ENCODE data around the gene PRM3.

Gene PRM3

DNA sequence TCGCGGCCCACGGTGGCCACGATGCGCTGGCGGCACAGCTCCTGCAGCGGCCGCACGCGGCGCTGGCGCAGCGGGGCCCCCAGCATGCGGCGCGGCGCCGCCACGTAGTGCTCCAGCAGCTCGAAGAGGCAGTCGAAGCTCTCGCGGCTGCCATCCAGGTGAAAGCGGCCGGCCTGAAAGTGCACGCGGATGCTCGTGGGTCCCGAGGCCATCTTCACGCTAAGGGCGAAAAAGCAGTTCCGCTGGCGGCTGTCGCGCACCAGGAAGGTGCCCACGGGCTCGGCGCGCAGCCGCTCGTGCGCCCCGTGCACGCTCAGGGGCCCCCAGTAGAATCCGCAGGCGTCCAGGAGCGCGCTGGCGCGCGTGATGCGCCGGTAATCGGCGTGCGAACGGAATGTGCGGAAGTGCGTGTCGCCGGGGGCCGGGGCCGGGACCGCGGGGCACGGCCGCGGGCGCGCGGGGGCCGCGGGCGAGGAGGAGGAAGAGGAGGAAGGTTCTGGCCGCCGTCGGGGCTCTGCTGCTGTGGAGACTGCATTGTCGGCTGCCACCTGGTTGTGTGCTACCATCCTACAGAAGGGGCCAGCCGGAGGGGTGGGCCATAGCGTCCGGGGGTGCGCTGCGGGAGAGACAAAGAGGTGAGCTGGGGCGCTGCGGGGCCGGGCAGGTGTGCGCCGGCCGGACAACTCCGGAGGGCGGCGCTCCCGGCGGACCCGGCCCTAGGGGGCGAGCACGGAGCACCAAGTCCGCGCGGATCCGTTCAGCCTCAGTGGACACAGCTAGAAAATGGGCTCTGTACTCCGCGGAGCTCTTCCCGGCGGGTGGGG, 18.3 kb downstream of the PRM3 start:
- ATAC-seq (replicated peaks) (peak; percentile 39), DNase-seq (peak; percentile 66 to 71 (median 70))
- Mint-ChIP-seq H3K27ac (peak overlapping the region; percentile 68 to 96), H3K9me3 (no peaks in the 10 kb centered on the region), H3K36me3 (ENCODE audit: insufficient read depth) (peaks cover 61% of the 10 kb centered on the region), H3K4me1 (ENCODE audit: low read depth in 2 of 2) (peaks cover 41 to 45% of the 10 kb centered on the region in 2 donors), H3K4me3 (peak overlapping the region; percentile 75 to 98), H3K27me3 (no peaks in the 10 kb centered on the region)

DNA sequence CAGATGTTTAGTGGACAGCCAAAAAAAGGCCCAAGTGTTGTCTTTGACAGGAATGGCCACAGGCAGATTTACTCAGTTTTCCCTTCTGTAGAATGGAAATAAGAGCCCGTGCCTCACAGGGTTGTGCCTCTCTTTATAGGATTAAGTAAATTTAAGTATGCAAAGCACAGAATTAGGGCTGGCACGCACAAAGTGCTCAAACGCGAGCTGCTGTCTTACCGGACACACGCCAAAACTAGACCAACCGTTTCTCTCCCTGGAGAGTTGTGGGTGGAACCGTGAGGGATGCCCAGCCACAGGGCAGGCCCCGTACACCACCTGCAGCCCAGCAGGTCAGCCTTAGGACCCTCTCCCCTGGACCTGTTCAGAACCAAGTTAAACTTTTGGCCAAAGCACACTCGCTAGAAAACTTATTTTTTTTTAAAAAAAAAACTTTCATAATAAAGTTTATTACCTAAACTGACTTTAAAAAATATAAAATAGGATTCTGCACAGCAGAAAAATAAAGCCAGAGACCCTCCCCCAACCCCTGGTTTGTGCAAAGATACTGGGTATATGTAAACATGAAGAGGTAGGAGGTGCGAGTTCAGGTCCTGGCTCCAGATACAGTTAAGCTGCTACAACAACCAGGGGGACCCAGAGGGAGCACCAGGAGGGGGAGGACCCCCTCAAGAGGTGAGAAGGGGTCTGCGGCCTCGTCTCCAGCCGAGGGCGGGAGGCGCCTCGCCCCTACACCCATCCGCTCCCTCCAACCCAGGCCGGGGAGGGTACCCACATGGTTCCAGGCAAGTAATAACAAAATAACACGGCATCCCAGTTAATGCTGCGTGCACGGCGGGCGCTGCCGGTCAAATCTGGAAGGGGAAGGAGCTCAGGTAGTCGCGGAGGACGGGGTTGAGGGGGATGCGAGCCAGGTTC, 19.2 kb downstream of the PRM3 start:
- ATAC-seq (replicated peaks) (no peak), DNase-seq (peak in 1 of 3 experiments; percentile 22)
- no peaks in the 10 kb centered on the region for H3K27me3 Mint-ChIP-seq
- H3K27ac Mint-ChIP-seq, result peak overlapping the region; percentile 84 to 96
- H3K9me3 Mint-ChIP-seq, result no peaks in the 10 kb centered on the region
- H3K36me3 Mint-ChIP-seq (ENCODE audit: insufficient read depth), result peaks cover 70% of the 10 kb centered on the region
- peak overlapping the region; percentile 75 to 98 for H3K4me3 Mint-ChIP-seq
- H3K4me1 Mint-ChIP-seq (ENCODE audit: low read depth in 2 of 2), result peaks cover 41 to 45% of the 10 kb centered on the region in 2 donors

- Mint-ChIP-seq H3K4me3 (peak overlapping the region; percentile 75 to 98), H3K27me3 (no peaks in the 10 kb centered on the region), H3K36me3 (ENCODE audit: insufficient read depth) (peaks cover 76% of the 10 kb centered on the region), H3K27ac (peak overlapping the region; percentile 84 to 96), H3K4me1 (ENCODE audit: low read depth in 2 of 2) (peaks cover 34 to 39% of the 10 kb centered on the region in 2 donors), H3K9me3 (no peaks in the 10 kb centered on the region)
- DNase-seq (peak; percentile 47 to 58 (median 48)), ATAC-seq (replicated peaks) (peak; percentile 40)
Observed at GRCh38 chr16:11253009-11253994, 20.1 kb downstream of the PRM3 start.

GRCh38 chr16:11252482-11252931, 20.9 kb downstream of the PRM3 start:
- ATAC-seq (replicated peaks), result no peak
- H3K36me3 Mint-ChIP-seq (ENCODE audit: insufficient read depth), result peaks cover 81% of the 10 kb centered on the region
- DNase-seq, result no peak
- peaks cover 31 to 36% of the 10 kb centered on the region in 2 donors for H3K4me1 Mint-ChIP-seq (ENCODE audit: low read depth in 2 of 2)
- H3K9me3 Mint-ChIP-seq, result no peaks in the 10 kb centered on the region
- H3K4me3 Mint-ChIP-seq, result peak overlapping the region; percentile 75 to 98
- H3K27ac Mint-ChIP-seq, result peak overlapping the region; percentile 92 to 96
- H3K27me3 Mint-ChIP-seq, result no peaks in the 10 kb centered on the region

DNA sequence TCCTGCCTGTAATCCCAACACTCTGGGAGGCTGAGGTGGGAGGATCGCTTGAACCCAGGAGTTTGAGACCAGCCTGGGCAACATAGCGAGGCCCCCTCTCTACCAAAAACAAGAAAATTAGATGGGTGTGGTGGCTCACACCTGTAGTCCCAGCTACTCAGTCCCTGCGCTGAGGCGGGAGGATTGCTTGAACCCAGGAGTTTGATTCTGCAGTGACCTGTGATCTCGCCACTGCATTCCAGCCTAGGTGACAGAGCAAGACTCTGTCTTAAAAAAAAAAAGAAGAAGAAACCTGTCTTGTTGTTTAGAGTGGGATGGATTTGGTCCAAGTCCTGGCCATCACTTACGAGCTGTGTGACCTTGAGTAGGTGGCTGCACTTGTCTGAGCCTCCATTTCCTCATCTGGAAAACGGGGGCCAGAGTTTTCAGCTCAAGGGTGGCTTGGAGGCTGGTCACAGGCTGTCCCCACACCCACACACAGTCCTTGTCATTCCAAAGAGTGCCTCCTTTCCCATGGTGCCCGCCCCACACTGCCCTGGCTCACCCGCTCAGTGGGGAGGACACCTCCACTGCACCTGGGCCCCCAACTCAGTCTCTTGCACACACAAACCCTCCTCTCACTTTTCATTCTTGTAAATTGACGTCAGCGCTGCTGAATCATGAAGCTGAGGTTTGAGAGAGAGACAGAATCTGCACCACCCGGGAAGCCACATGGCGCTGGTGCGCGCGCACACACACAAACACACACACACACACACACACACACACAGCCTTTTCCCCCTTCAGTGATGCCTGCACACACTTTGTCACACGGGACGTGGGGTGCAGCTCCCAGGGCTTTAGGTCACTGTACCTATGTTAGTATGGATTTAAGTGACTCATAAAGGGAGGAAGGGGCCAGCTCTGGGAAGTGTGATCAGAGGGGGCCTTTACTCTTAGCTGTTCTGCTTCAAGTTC, 21.6 kb downstream of the PRM3 start:
- ATAC-seq (replicated peaks), result peak; percentile 26
- Mint-ChIP-seq H3K27ac (peak overlapping the region; percentile 92 to 96), H3K36me3 (ENCODE audit: insufficient read depth) (peaks cover 81% of the 10 kb centered on the region), H3K9me3 (no peaks in the 10 kb centered on the region), H3K27me3 (no peaks in the 10 kb centered on the region), H3K4me3 (peak overlapping the region; percentile 75 to 98), H3K4me1 (ENCODE audit: low read depth in 2 of 2) (peaks cover 24 to 30% of the 10 kb centered on the region in 2 donors)
- peak; percentile 64 to 66 (median 66) for DNase-seq

- ATAC-seq (replicated peaks), result no peak
- Mint-ChIP-seq H3K4me3 (peak overlapping the region in 1 of 2 donors; percentile 75), H3K4me1 (ENCODE audit: low read depth in 2 of 2) (peaks cover 23 to 30% of the 10 kb centered on the region in 2 donors), H3K9me3 (no peaks in the 10 kb centered on the region), H3K27me3 (no peaks in the 10 kb centered on the region), H3K27ac (peak overlapping the region; percentile 62 to 96), H3K36me3 (ENCODE audit: insufficient read depth) (peaks cover 76% of the 10 kb centered on the region)
- no peak for DNase-seq
Observed at GRCh38 chr16:11250786-11251524, 22.5 kb downstream of the PRM3 start.

DNA sequence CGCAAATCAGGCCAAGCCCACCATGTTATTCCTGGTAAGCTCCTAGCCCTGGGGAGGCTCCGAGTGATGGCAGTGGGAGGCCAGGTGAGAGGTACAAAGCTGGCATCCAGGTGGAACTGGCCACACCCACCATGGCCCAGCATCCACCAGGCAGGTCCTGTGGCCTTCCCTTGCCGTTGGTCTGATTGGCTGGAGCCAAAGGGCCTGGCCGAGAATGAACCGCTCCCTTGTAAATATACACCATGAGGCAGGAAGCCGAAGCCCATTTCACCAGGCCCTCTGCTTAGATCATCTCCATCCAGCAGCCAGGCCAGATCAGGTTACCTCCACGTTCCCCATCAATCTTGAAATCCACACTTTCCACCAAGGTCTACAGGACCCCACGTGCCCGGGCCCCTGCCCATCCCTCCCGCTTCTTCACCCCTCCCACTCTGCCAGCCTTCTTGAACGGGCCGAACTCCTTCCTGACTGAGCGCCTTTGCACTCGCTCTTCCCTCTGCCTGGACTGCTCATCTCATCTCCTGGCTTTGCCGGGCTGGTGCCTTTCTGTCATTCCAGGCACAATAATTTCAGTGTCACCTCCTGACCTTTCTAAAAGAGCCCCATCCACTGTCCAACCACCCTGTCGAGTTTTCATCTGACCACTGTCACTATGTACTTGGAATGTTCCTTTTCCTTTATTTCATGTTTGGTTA, 23.2 kb downstream of the PRM3 start:
- H3K4me3 Mint-ChIP-seq, result peak overlapping the region in 1 of 2 donors; percentile 7

GRCh38 chr16:11249233-11250061, 24.0 kb downstream of the PRM3 start:
- Mint-ChIP-seq H3K27me3 (no peaks in the 10 kb centered on the region), H3K4me3 (no peak overlapping the region), H3K36me3 (ENCODE audit: insufficient read depth) (peaks cover 64% of the 10 kb centered on the region), H3K4me1 (ENCODE audit: low read depth in 2 of 2) (peaks cover 25 to 30% of the 10 kb centered on the region in 2 donors), H3K27ac (peak overlapping the region; percentile 38 to 83), H3K9me3 (no peaks in the 10 kb centered on the region)
- no peak for DNase-seq
- no peak for ATAC-seq (replicated peaks)

More for the DNA sequence above, 23.2 kb downstream of the PRM3 start:
- Mint-ChIP-seq H3K36me3 (ENCODE audit: insufficient read depth) (peaks cover 72% of the 10 kb centered on the region), H3K9me3 (no peaks in the 10 kb centered on the region), H3K27me3 (no peaks in the 10 kb centered on the region), H3K4me1 (ENCODE audit: low read depth in 2 of 2) (peaks cover 23 to 30% of the 10 kb centered on the region in 2 donors), H3K27ac (peak overlapping the region; percentile 62 to 84)
- ATAC-seq (replicated peaks) (no peak), DNase-seq (no peak)

GRCh38 chr16:11248133-11248532, 25.3 kb downstream of the PRM3 start:
- DNase-seq (no peak), ATAC-seq (replicated peaks) (no peak)
- Mint-ChIP-seq H3K4me1 (ENCODE audit: low read depth in 2 of 2) (peaks cover 17 to 21% of the 10 kb centered on the region in 2 donors), H3K4me3 (no peak overlapping the region), H3K9me3 (no peaks in the 10 kb centered on the region), H3K27ac (peak overlapping the region in 1 of 2 donors; percentile 83), H3K36me3 (ENCODE audit: insufficient read depth) (peaks cover 56% of the 10 kb centered on the region), H3K27me3 (no peaks in the 10 kb centered on the region)

DNA sequence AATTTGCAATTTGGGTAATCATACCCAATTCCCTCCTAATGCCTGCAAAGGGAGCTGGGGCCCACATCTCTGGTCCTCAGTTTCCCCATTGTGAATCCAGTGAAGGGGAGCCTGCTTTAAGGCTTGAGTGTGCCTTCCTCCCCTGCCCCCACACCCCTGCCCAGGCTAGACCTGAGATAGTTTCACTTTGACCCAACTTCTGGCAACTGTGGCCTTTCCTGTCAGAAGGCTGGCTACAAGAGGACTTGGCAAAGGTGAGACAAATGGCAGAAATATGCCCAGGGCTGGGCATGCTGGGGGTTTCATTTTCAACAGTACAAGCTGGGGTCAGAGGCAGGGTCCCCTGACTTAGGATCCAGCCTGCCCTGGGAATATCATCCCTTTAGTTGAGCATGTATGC, 27.4 kb downstream of the PRM3 start:
- H3K36me3 Mint-ChIP-seq (ENCODE audit: insufficient read depth), result peaks cover 36% of the 10 kb centered on the region
- no peak overlapping the region for H3K4me3 Mint-ChIP-seq
- no peak overlapping the region for H3K27ac Mint-ChIP-seq
- ATAC-seq (replicated peaks) (no peak), DNase-seq (no peak)
- H3K4me1 Mint-ChIP-seq (ENCODE audit: low read depth in 2 of 2), result peaks cover 4 to 8% of the 10 kb centered on the region in 2 donors
- H3K27me3 Mint-ChIP-seq, result no peaks in the 10 kb centered on the region
- no peaks in the 10 kb centered on the region for H3K9me3 Mint-ChIP-seq
